Body of pancreas (tissue), 4 donors: ENCODE data around the gene MMP20. TPM values are rescaled to one million over a fixed set of nuclear protein-coding genes. Genes with fewer than 3 reads are reported as not detected.

Experiments
- ATAC-seq: fragments of 150-250 bp; one replicate; pipeline ENCODE4 v1.9.1; 2016
- DNase-seq, 4 donors: peaks; one replicate each; pipeline ENCODE4 v3.0.0-alpha.2; 2019
- H3K27ac ChIP-seq, 4 donors: fragments of 200-600 bp; sonication (generic); 1 replicate in 3 of 4; 2 replicates in 1 of 4; pipeline versions ENCODE4 v1.5.1 to v1.6.1; 2016 to 2019; ENCODE audit warnings: mild to moderate bottlenecking in 1 of 4, mixed read lengths in 1 of 4, moderate library complexity in 1 of 4
- H3K27me3 ChIP-seq, 2 donors: fragments of 200-600 bp; sonication (generic); one replicate each; pipeline ENCODE4 v1.6.0; 2016; ENCODE audit warnings: mild to moderate bottlenecking in 1 of 2
- H3K36me3 ChIP-seq, 2 donors: fragments of 200-600 bp; sonication (generic); replicated peaks in 1 of 2; 2 replicates each; pipeline ENCODE4 v1.5.1; 2016; ENCODE audit warnings: low read depth in 2 of 2; ENCODE audit not compliant: insufficient read depth in 1 of 2
- H3K4me1 ChIP-seq: fragments of 200-600 bp; sonication (generic); one replicate; pipeline ENCODE4 v1.6.0; 2016
- H3K4me3 ChIP-seq, 2 donors: fragments of 200-600 bp; sonication (generic); 1 replicate in 1 of 2; 2 replicates in 1 of 2; pipeline ENCODE4 v1.5.1; 2016 to 2019
- H3K9me3 ChIP-seq, 3 donors: fragments of 200-600 bp; sonication (generic); 1 replicate in 2 of 3; 2 replicates in 1 of 3; pipeline ENCODE4 v1.5.1; 2016
- POLR2A ChIP-seq, 3 donors: fragments of 450-650 bp; IDR thresholded peaks; one replicate each; pipeline ENCODE4 v1.6.1; 2016; ENCODE audit warnings: antibody characterized with exemption in 3 of 3, mild to moderate bottlenecking in 2 of 3
- WGBS, 2 donors: methylation state at CpG; one replicate each; pipeline ENCODE4 v1.1.5; 2017; 5-methylcytosine and 5-hydroxymethylcytosine counted together
- intact Hi-C: fragments of 100-400 bp; cut with DNase I; formaldehyde crosslinking; loops from one replicate; pipeline ENCODE4 v1.15.1; 2023
- total RNA-seq, 2 donors: library from RNA; depleted of rRNA; stranded (reverse); fragments of >200 nt; gene quantifications; one replicate each; pipeline ENCODE4 v1.1.0, GENCODE V29; 2016
- TF ChIP-seq, protein P1 (sequence below), 7 experiments: fragments of 450-650 bp in 4 of 7; fragments of 200-600 bp in 3 of 7; sonication (generic) in 3 of 7; IDR thresholded peaks; one replicate each; pipeline ENCODE4 v1.5.1; 2016 to 2019; ENCODE audit warnings: antibody characterized with exemption in 7 of 7

The MMP20 gene
- total RNA-seq, 2 donors from 2014 or later, result not detected

DNA sequence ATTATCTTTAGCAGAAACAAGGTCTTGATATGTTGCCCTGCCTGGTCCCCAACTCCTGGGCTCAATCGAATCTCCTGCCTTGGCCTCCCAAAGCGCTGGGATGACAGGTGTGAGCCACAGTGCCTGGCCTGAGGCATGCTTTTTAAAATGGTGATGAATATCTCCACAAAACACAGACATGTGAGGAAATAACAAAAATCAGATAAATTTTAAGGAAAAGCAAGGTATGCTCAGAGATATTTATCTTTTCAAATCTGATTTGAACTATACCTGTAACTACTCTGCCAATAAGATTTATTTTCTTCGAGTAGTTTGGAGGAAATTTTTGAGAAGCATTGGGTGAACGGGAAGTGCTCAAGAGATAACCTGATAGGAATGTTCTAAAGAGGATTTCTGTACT lies 35.9 kb upstream of the MMP20 start:
- DNase-seq (no peak), ATAC-seq (no peak)
- no peaks in the 10 kb centered on the region for H3K9me3 ChIP-seq
- H3K4me3 ChIP-seq, result no peak overlapping the region
- no peaks in the 10 kb centered on the region for H3K27me3 ChIP-seq
- TF ChIP-seq, protein P1, sequence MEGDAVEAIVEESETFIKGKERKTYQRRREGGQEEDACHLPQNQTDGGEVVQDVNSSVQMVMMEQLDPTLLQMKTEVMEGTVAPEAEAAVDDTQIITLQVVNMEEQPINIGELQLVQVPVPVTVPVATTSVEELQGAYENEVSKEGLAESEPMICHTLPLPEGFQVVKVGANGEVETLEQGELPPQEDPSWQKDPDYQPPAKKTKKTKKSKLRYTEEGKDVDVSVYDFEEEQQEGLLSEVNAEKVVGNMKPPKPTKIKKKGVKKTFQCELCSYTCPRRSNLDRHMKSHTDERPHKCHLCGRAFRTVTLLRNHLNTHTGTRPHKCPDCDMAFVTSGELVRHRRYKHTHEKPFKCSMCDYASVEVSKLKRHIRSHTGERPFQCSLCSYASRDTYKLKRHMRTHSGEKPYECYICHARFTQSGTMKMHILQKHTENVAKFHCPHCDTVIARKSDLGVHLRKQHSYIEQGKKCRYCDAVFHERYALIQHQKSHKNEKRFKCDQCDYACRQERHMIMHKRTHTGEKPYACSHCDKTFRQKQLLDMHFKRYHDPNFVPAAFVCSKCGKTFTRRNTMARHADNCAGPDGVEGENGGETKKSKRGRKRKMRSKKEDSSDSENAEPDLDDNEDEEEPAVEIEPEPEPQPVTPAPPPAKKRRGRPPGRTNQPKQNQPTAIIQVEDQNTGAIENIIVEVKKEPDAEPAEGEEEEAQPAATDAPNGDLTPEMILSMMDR (IDR thresholded peaks at IDR 0.05), result no peak
- TF ChIP-seq POLR2A (IDR thresholded peaks at IDR 0.05), result no peak
- 66 to 68% methylated on average over 4 of the region's 4 CpGs for WGBS, 2 donors
- no peaks in the 10 kb centered on the region for H3K4me1 ChIP-seq
- no peaks in the 10 kb centered on the region for H3K36me3 ChIP-seq
- no peak overlapping the region for H3K27ac ChIP-seq
- intact Hi-C loops, result no loop called here

DNA sequence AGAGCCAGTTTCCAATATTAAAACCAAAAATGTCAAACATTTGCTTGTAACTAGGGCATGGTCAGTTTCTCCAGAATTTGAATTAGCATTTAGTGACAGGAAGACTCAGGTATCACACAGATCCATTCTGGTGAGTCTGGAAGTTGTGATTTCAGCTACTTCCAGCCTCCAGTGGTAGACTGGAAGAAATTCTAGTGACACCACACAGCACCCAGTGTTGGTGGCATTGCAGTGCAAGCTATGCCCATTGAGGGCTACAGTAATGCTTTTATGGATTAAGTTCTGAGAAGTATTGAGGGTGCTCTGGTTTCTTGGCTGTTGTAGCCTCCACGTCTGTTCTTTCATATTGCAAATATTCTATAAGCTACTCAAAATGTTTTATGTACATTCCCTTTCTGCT lies 31.4 kb upstream of the MMP20 start:
- H3K9me3 ChIP-seq, result no peaks in the 10 kb centered on the region
- TF ChIP-seq, protein P1 (IDR thresholded peaks at IDR 0.05), result no peak
- no peak for TF ChIP-seq POLR2A (IDR thresholded peaks at IDR 0.05)
- DNase-seq (no peak), ATAC-seq (no peak)
- no peak overlapping the region for H3K27ac ChIP-seq
- H3K4me3 ChIP-seq, result no peak overlapping the region
- intact Hi-C loops, result no loop called here
- WGBS, 2 donors, result 52 to 57% methylated on average over 1 of the region's 1 CpG
- H3K4me1 ChIP-seq, result no peaks in the 10 kb centered on the region
- no peaks in the 10 kb centered on the region for H3K36me3 ChIP-seq
- H3K27me3 ChIP-seq, result no peaks in the 10 kb centered on the region

DNA sequence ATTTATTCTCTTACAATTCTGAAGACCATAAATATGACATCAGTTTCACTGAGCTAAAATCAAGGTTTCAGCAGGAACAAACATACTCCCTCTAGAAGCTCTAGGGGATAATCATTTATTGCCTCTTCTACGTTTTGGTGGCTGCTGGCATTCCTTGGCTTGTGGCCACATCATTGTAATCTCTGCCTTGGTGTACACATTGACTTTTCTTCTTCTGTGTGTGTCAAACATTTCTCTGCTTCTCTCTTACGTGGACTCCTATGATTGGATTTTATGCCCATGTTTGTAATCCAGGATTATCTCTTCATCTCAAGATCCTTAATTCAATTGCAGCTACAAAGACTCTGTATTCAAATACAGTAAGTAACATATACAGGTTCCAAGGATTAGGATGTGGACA lies 30.4 kb upstream of the MMP20 start:
- TF ChIP-seq, protein P1 (IDR thresholded peaks at IDR 0.05), result no peak
- TF ChIP-seq POLR2A (IDR thresholded peaks at IDR 0.05), result no peak

GRCh38 chr11:102654761-102655160 lies 29.6 kb upstream of the MMP20 start:
- WGBS, 2 donors, result 77 to 94% methylated on average over 1 of the region's 1 CpG
- TF ChIP-seq, protein P1 (IDR thresholded peaks at IDR 0.05), result no peak
- no peak for TF ChIP-seq POLR2A (IDR thresholded peaks at IDR 0.05)
- H3K27me3 ChIP-seq, result no peaks in the 10 kb centered on the region
- no peaks in the 10 kb centered on the region for H3K36me3 ChIP-seq
- ATAC-seq, result no peak
- H3K4me1 ChIP-seq, result no peaks in the 10 kb centered on the region
- intact Hi-C loops, result no loop called here
- DNase-seq, result no peak
- H3K4me3 ChIP-seq, result no peak overlapping the region
- no peaks in the 10 kb centered on the region for H3K9me3 ChIP-seq
- no peak overlapping the region for H3K27ac ChIP-seq

More for the DNA sequence above, 30.4 kb upstream of the MMP20 start:
- 50 to 55% methylated on average over 2 of the region's 2 CpGs for WGBS, 2 donors
- intact Hi-C loops, result no loop called here
- ATAC-seq, result no peak
- Histone ChIP-seq H3K36me3 (no peaks in the 10 kb centered on the region), H3K27me3 (no peaks in the 10 kb centered on the region), H3K27ac (no peak overlapping the region), H3K9me3 (no peaks in the 10 kb centered on the region), H3K4me3 (no peak overlapping the region), H3K4me1 (no peaks in the 10 kb centered on the region)
- no peak for DNase-seq

- H3K4me1 ChIP-seq, result no peaks in the 10 kb centered on the region
- H3K27me3 ChIP-seq, result no peaks in the 10 kb centered on the region
- intact Hi-C loops, result no loop called here
- no peak for DNase-seq
- H3K9me3 ChIP-seq, result no peaks in the 10 kb centered on the region
- TF ChIP-seq POLR2A (IDR thresholded peaks at IDR 0.05), result no peak
- TF ChIP-seq, protein P1 (IDR thresholded peaks at IDR 0.05), result no peak
- H3K4me3 ChIP-seq, result no peak overlapping the region
- no peak for ATAC-seq
- no peak overlapping the region for H3K27ac ChIP-seq
- no peaks in the 10 kb centered on the region for H3K36me3 ChIP-seq
- WGBS, 2 donors, result 68 to 75% methylated on average over 12 to 16 of the region's 16 CpGs
Observed at GRCh38 chr11:102653744-102654291, 28.7 kb upstream of the MMP20 start.
